ENCODE data around the gene MYL2. TPM values are rescaled to one million over a fixed set of nuclear protein-coding genes. Genes with fewer than 3 reads are reported as not detected.

The MYL2 gene
- total RNA-seq, 1 donor from 2014 or later, result not detected

- TF ChIP-seq CTCF (IDR thresholded peaks at IDR 0.05; ENCODE audit: insufficient read depth, low read length, poor library complexity, severe bottlenecking), result no peak
- DNase-seq (ENCODE audit: low read depth), result no peak
- H3K36me3 ChIP-seq (ENCODE audit: control insufficient read depth, insufficient read depth, low read length), result no peaks in the 10 kb centered on the region
- no peaks in the 10 kb centered on the region for H3K27me3 ChIP-seq (ENCODE audit: control insufficient read depth, insufficient read depth, low read length)
- H3K4me3 ChIP-seq (ENCODE audit: low read depth, low read length), result no peak overlapping the region
Observed at GRCh38 chr12:110912263-110912662, 8.1 kb downstream of the MYL2 start.

- Histone ChIP-seq H3K27me3 (ENCODE audit: control insufficient read depth, insufficient read depth, low read length) (no peaks in the 10 kb centered on the region), H3K36me3 (ENCODE audit: control insufficient read depth, insufficient read depth, low read length) (no peaks in the 10 kb centered on the region), H3K4me3 (ENCODE audit: low read depth, low read length) (no peak overlapping the region)
- TF ChIP-seq CTCF (IDR thresholded peaks at IDR 0.05; ENCODE audit: insufficient read depth, low read length, poor library complexity, severe bottlenecking), result no peak
- DNase-seq (ENCODE audit: low read depth), result no peak
Observed at GRCh38 chr12:110908377-110909152, 11.8 kb downstream of the MYL2 start.

GRCh38 chr12:110907583-110907982 lies 12.8 kb downstream of the MYL2 start:
- DNase-seq (ENCODE audit: low read depth), result no peak
- Histone ChIP-seq H3K36me3 (ENCODE audit: control insufficient read depth, insufficient read depth, low read length) (no peaks in the 10 kb centered on the region), H3K4me3 (ENCODE audit: low read depth, low read length) (no peak overlapping the region), H3K27me3 (ENCODE audit: control insufficient read depth, insufficient read depth, low read length) (no peaks in the 10 kb centered on the region)
- TF ChIP-seq CTCF (IDR thresholded peaks at IDR 0.05; ENCODE audit: insufficient read depth, low read length, poor library complexity, severe bottlenecking), result no peak

GRCh38 chr12:110906985-110907384 lies 13.4 kb downstream of the MYL2 start:
- no peak for DNase-seq (ENCODE audit: low read depth)
- Histone ChIP-seq H3K4me3 (ENCODE audit: low read depth, low read length) (no peak overlapping the region), H3K27me3 (ENCODE audit: control insufficient read depth, insufficient read depth, low read length) (no peaks in the 10 kb centered on the region), H3K36me3 (ENCODE audit: control insufficient read depth, insufficient read depth, low read length) (no peaks in the 10 kb centered on the region)
- TF ChIP-seq CTCF (IDR thresholded peaks at IDR 0.05; ENCODE audit: insufficient read depth, low read length, poor library complexity, severe bottlenecking), result no peak

- no peaks in the 10 kb centered on the region for H3K27me3 ChIP-seq (ENCODE audit: control insufficient read depth, insufficient read depth, low read length)
- no peak for TF ChIP-seq CTCF (IDR thresholded peaks at IDR 0.05; ENCODE audit: insufficient read depth, low read length, poor library complexity, severe bottlenecking)
- no peaks in the 10 kb centered on the region for H3K36me3 ChIP-seq (ENCODE audit: control insufficient read depth, insufficient read depth, low read length)
- no peak for DNase-seq (ENCODE audit: low read depth)
- no peak overlapping the region for H3K4me3 ChIP-seq (ENCODE audit: low read depth, low read length)
Observed at GRCh38 chr12:110906516-110906915, 13.9 kb downstream of the MYL2 start.

GRCh38 chr12:110906083-110906482 lies 14.3 kb downstream of the MYL2 start:
- Histone ChIP-seq H3K36me3 (ENCODE audit: control insufficient read depth, insufficient read depth, low read length) (no peaks in the 10 kb centered on the region), H3K4me3 (ENCODE audit: low read depth, low read length) (no peak overlapping the region), H3K27me3 (ENCODE audit: control insufficient read depth, insufficient read depth, low read length) (no peaks in the 10 kb centered on the region)
- no peak for TF ChIP-seq CTCF (IDR thresholded peaks at IDR 0.05; ENCODE audit: insufficient read depth, low read length, poor library complexity, severe bottlenecking)
- DNase-seq (ENCODE audit: low read depth), result no peak
